OCI-LY7 (cell line): Measurements from ENCODE around the gene SPX. TPM values are rescaled to one million over a fixed set of nuclear protein-coding genes. Genes with fewer than 3 reads are reported as not detected.

Experiments
- BruUV-seq: library from RNA; stranded (reverse); fragments of 400-500 nt; replicated peaks from 2 replicates; lab custom pipeline; 2021; lab: Mats Ljungman, UMichigan
- CTCF ChIA-PET: fragments of 300-600 bp; sonication (Branson Sonifier 250); formaldehyde crosslinking; loops from one replicate; lab custom pipeline; 2022; ENCODE audit warnings: antibody characterized with exemption; ENCODE audit not compliant: unreplicated experiment; lab: Charles Lee
- POLR2A ChIA-PET: fragments of 300-600 bp; sonication (Branson Sonifier 250); formaldehyde crosslinking; loops from one replicate; lab custom pipeline; 2022; ENCODE audit warnings: antibody characterized with exemption; lab: Charles Lee
- DNase-seq: peaks from one replicate; pipeline ENCODE4 v3.0.0-alpha.2; 2015; ENCODE audit warnings: low spot score
- H2AFZ ChIP-seq: fragments of 200-600 bp; sonication (generic), shearing (Covaris generic); 2 replicates; pipeline ENCODE4 v1.6.1; 2014; ENCODE audit warnings: mild to moderate bottlenecking, antibody characterized with exemption, low read length, moderate library complexity
- H3K27ac ChIP-seq: fragments of 200-600 bp; sonication (generic); 2 replicates; pipeline ENCODE4 v1.5.1; 2014; ENCODE audit warnings: mixed run types, low read depth, mild to moderate bottlenecking, moderate library complexity, low read length, inconsistent platforms; ENCODE audit not compliant: poor library complexity, severe bottlenecking
- H3K36me3 ChIP-seq: fragments of 200-600 bp; sonication (generic); 2 replicates; pipeline ENCODE4 v1.6.1; 2014; ENCODE audit warnings: mild to moderate bottlenecking, antibody characterized with exemption, low read length, moderate library complexity, mixed read lengths; ENCODE audit not compliant: insufficient read depth
- H3K4me1 ChIP-seq: fragments of 200-600 bp; sonication (generic); 2 replicates; pipeline ENCODE4 v1.5.1; 2014; ENCODE audit warnings: mild to moderate bottlenecking, low read length; ENCODE audit not compliant: insufficient read depth, poor library complexity, severe bottlenecking
- H3K4me2 ChIP-seq: fragments of 200-600 bp; sonication (generic); 2 replicates; pipeline ENCODE4 v1.6.1; 2014; ENCODE audit warnings: mild to moderate bottlenecking, low read length
- H3K4me3 ChIP-seq: fragments of 200-600 bp; sonication (generic); 2 replicates; pipeline ENCODE4 v1.5.1; 2014; ENCODE audit warnings: mild to moderate bottlenecking, low read depth, low read length; ENCODE audit not compliant: poor library complexity, severe bottlenecking
- H3K79me2 ChIP-seq: fragments of 200-600 bp; sonication (generic); 2 replicates; pipeline ENCODE4 v1.6.1; 2016; ENCODE audit warnings: low read depth, mild to moderate bottlenecking, low read length, moderate library complexity, mixed read lengths; ENCODE audit not compliant: insufficient read depth
- H3K9me2 ChIP-seq: fragments of 200-600 bp; sonication (generic); 2 replicates; pipeline ENCODE4 v1.6.1; 2016; ENCODE audit warnings: mild to moderate bottlenecking, low read length, mixed read lengths; ENCODE audit not compliant: insufficient read depth
- H3K9me3 ChIP-seq: fragments of 200-600 bp; sonication (generic); 2 replicates; pipeline ENCODE4 v1.6.1; 2014; ENCODE audit warnings: mild to moderate bottlenecking, mixed run types, low read length, mixed read lengths
- H4K20me1 ChIP-seq: fragments of 200-600 bp; sonication (generic); 2 replicates; pipeline ENCODE4 v1.6.1; 2014; ENCODE audit warnings: mild to moderate bottlenecking, antibody characterized with exemption, low read length, moderate library complexity, mixed read lengths; ENCODE audit not compliant: insufficient read depth
- CTCF ChIP-seq: fragments of 200-600 bp; sonication (generic); conservative IDR thresholded peaks from 2 replicates; pipeline ENCODE4 v1.5.1; 2014; ENCODE audit warnings: mild to moderate bottlenecking, antibody characterized with exemption, low read length, moderate library complexity, mixed read lengths
- EZH2phosphoT487 ChIP-seq: fragments of 200-600 bp; sonication (generic); IDR thresholded peaks from 2 replicates; pipeline ENCODE4 v1.6.1; 2018; ENCODE audit warnings: low read depth, borderline replicate concordance, mild to moderate bottlenecking, mixed run types, antibody characterized with exemption, low read length, moderate library complexity, mixed read lengths
- intact Hi-C: fragments of 100-400 bp; cut with micrococcal nuclease; formaldehyde crosslinking; loops from one replicate; pipeline ENCODE4 v1.10.0; 2022; ENCODE audit not compliant: unreplicated experiment
- total RNA-seq, 2 experiments: library from RNA; depleted of rRNA in 1 of 2; stranded (reverse); fragments of >200 nt in 1 of 2; shearing (Covaris generic) in 1 of 2; gene quantifications; 2 replicates each; pipeline ENCODE4 v1.2.3, GENCODE V29; 2014 to 2022

The SPX gene
- total RNA-seq, 2 experiments from 2014 or later, result 0.35 to 1.2 TPM

GRCh38 chr12:21545557-21545956 lies 19.5 kb downstream of the SPX start:
- no peak overlapping the region for H2AFZ ChIP-seq
- H3K79me2 ChIP-seq, result no peaks in the 10 kb centered on the region
- H3K4me3 ChIP-seq, result no peak overlapping the region
- H4K20me1 ChIP-seq, result no peaks in the 10 kb centered on the region
- no peak for DNase-seq
- no peak overlapping the region for H3K27ac ChIP-seq
- H3K4me2 ChIP-seq, result no peak overlapping the region
- intact Hi-C loops, result no loop called here
- no peaks in the 10 kb centered on the region for H3K9me3 ChIP-seq
- ChIA-PET CTCF (no interaction called here), POLR2A (no interaction called here)
- no peaks in the 10 kb centered on the region for H3K9me2 ChIP-seq
- no TSS peak for BruUV-seq
- H3K4me1 ChIP-seq, result no peaks in the 10 kb centered on the region
- TF ChIP-seq CTCF (no peak), EZH2phosphoT487 (no peak)
- no peaks in the 10 kb centered on the region for H3K36me3 ChIP-seq

GRCh38 chr12:21546716-21547115 lies 20.6 kb downstream of the SPX start:
- Histone ChIP-seq H3K27ac (no peak overlapping the region), H3K4me3 (no peak overlapping the region), H3K9me2 (no peaks in the 10 kb centered on the region), H3K9me3 (no peaks in the 10 kb centered on the region), H3K36me3 (no peaks in the 10 kb centered on the region), H3K79me2 (no peaks in the 10 kb centered on the region), H3K4me2 (no peak overlapping the region), H2AFZ (no peak overlapping the region), H3K4me1 (no peaks in the 10 kb centered on the region), H4K20me1 (no peaks in the 10 kb centered on the region)
- BruUV-seq, result no TSS peak
- DNase-seq, result no peak
- intact Hi-C loops, result no loop called here
- ChIA-PET CTCF (no interaction called here), POLR2A (interaction anchor here (0.7 kb wide), 1 partner anchor 22 kb away, joined by 3 read pairs; no protein-coding TSS in a partner anchor)
- TF ChIP-seq EZH2phosphoT487, result no peak

GRCh38 chr12:21547437-21547836 lies 21.3 kb downstream of the SPX start:
- H3K36me3 ChIP-seq, result no peaks in the 10 kb centered on the region
- intact Hi-C loops, result no loop called here
- DNase-seq, result no peak
- no peaks in the 10 kb centered on the region for H4K20me1 ChIP-seq
- H3K4me1 ChIP-seq, result no peaks in the 10 kb centered on the region
- no peak overlapping the region for H2AFZ ChIP-seq
- ChIA-PET CTCF (no interaction called here), POLR2A (interaction anchor here (0.7 to 2.3 kb wide), 2 partner anchors 10 to 22 kb away, joined by 3 to 7 read pairs; no protein-coding TSS in a partner anchor)
- H3K4me2 ChIP-seq, result no peak overlapping the region
- H3K79me2 ChIP-seq, result no peaks in the 10 kb centered on the region
- no TSS peak for BruUV-seq
- no peak overlapping the region for H3K4me3 ChIP-seq
- no peak for TF ChIP-seq EZH2phosphoT487
- no peak for TF ChIP-seq CTCF
- H3K9me3 ChIP-seq, result no peaks in the 10 kb centered on the region
- no peak overlapping the region for H3K27ac ChIP-seq
- H3K9me2 ChIP-seq, result no peaks in the 10 kb centered on the region
